ENCODE measurements around the gene SERPINE1. TPM values are rescaled to one million over a fixed set of nuclear protein-coding genes. Genes with fewer than 3 reads are reported as not detected.
"Not testable (repeated sequence)": the region's sequence is repeated elsewhere in the genome, so short reads cannot be mapped to it uniquely, and the experiment has no call there.

The SERPINE1 gene
- total RNA-seq, 1 donor from 2014 or later, result 15.4 TPM

- H3K27me3 ChIP-seq (ENCODE audit: low read depth), result no peaks in the 10 kb centered on the region
- no peaks in the 10 kb centered on the region for H3K9me3 ChIP-seq
- no peak for TF ChIP-seq CTCF (IDR thresholded peaks at IDR 0.05)
- peaks cover 46% of the 10 kb centered on the region for H3K4me1 ChIP-seq
- intact Hi-C loops (cut with DNase I), result no loop called here
- ATAC-seq (no peak), DNase-seq (no peak)
- H3K36me3 ChIP-seq, result peaks cover 45% of the 10 kb centered on the region
- peak overlapping the region; percentile 73 for H3K4me3 ChIP-seq
- no peak overlapping the region for H3K27ac ChIP-seq
Observed at GRCh38 chr7:101087334-101088068, 39.4 kb upstream of the SERPINE1 start.

GRCh38 chr7:101088069-101088425, 38.9 kb upstream of the SERPINE1 start:
- no peak overlapping the region for H3K4me3 ChIP-seq
- no peak for TF ChIP-seq CTCF (IDR thresholded peaks at IDR 0.05)
- H3K27ac ChIP-seq, result no peak overlapping the region
- peaks cover 45% of the 10 kb centered on the region for H3K36me3 ChIP-seq
- DNase-seq, result no peak
- H3K27me3 ChIP-seq (ENCODE audit: low read depth), result no peaks in the 10 kb centered on the region
- no peaks in the 10 kb centered on the region for H3K9me3 ChIP-seq
- intact Hi-C loops (cut with DNase I), result no loop called here
- peaks cover 46% of the 10 kb centered on the region for H3K4me1 ChIP-seq
- no peak for ATAC-seq

DNA sequence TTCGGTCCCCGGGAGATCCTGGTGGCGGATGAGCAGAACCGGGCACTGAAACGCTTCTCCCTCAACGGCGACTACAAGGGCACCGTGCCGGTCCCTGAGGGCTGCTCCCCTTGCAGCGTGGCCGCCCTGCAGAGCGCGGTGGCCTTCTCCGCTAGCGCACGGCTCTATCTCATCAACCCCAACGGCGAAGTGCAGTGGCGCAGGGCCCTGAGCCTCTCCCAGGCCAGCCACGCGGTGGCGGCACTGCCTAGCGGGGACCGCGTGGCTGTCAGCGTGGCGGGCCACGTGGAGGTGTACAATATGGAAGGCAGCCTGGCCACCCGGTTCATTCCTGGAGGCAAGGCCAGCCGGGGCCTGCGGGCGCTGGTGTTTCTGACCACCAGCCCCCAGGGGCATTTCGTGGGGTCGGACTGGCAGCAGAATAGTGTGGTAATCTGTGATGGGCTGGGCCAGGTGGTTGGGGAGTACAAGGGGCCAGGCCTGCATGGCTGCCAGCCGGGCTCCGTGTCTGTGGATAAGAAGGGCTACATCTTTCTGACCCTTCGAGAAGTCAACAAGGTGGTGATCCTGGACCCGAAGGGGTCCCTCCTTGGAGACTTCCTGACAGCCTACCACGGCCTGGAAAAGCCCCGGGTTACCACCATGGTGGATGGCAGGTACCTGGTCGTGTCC, 37.9 kb upstream of the SERPINE1 start:
- Histone ChIP-seq H3K4me1 (peaks cover 54% of the 10 kb centered on the region), H3K36me3 (peaks cover 45% of the 10 kb centered on the region), H3K9me3 (no peaks in the 10 kb centered on the region), H3K4me3 (no peak overlapping the region), H3K27me3 (ENCODE audit: low read depth) (no peaks in the 10 kb centered on the region), H3K27ac (no peak overlapping the region)
- no peak for DNase-seq
- no peak for ATAC-seq
- intact Hi-C loops (cut with DNase I), result no loop called here
- no peak for TF ChIP-seq CTCF (IDR thresholded peaks at IDR 0.05)

GRCh38 chr7:101089876-101090275, 37.0 kb upstream of the SERPINE1 start:
- Histone ChIP-seq H3K36me3 (peaks cover 45% of the 10 kb centered on the region), H3K27ac (no peak overlapping the region), H3K9me3 (no peaks in the 10 kb centered on the region), H3K27me3 (ENCODE audit: low read depth) (no peaks in the 10 kb centered on the region), H3K4me3 (no peak overlapping the region), H3K4me1 (peaks cover 59% of the 10 kb centered on the region)
- intact Hi-C loops (cut with DNase I), result no loop called here
- DNase-seq (no peak), ATAC-seq (no peak)
- no peak for TF ChIP-seq CTCF (IDR thresholded peaks at IDR 0.05)

- ATAC-seq; H3K4me3 ChIP-seq; intact Hi-C loops (cut with DNase I); H3K27me3 ChIP-seq (ENCODE audit: low read depth); DNase-seq; H3K9me3 ChIP-seq; H3K27ac ChIP-seq: not testable (repeated sequence)
- H3K4me1 ChIP-seq, result peaks cover 45% of the 10 kb centered on the region
- peaks cover 37% of the 10 kb centered on the region for H3K36me3 ChIP-seq
Observed at GRCh38 chr7:101092266-101092905, 34.5 kb upstream of the SERPINE1 start.

GRCh38 chr7:101093906-101094305, 33.0 kb upstream of the SERPINE1 start:
- no peaks in the 10 kb centered on the region for H3K27me3 ChIP-seq (ENCODE audit: low read depth)
- no peak for ATAC-seq
- intact Hi-C loops (cut with DNase I), result no loop called here

More at GRCh38 chr7:101093906-101094305, 33.0 kb upstream of the SERPINE1 start:
- Histone ChIP-seq H3K36me3 (peaks cover 22% of the 10 kb centered on the region), H3K4me1 (peaks cover 32% of the 10 kb centered on the region), H3K27ac (no peak overlapping the region), H3K4me3 (no peak overlapping the region), H3K9me3 (no peaks in the 10 kb centered on the region)
- TF ChIP-seq CTCF (IDR thresholded peaks at IDR 0.05), result no peak
- no peak for DNase-seq
